Measurements from ENCODE around the gene DCUN1D3. TPM values are rescaled to one million over a fixed set of nuclear protein-coding genes. Genes with fewer than 3 reads are reported as not detected.

The DCUN1D3 gene
- total and polyA plus RNA-seq, 2 experiments from 2014 or later, result 8.5 to 13.7 TPM

DNA sequence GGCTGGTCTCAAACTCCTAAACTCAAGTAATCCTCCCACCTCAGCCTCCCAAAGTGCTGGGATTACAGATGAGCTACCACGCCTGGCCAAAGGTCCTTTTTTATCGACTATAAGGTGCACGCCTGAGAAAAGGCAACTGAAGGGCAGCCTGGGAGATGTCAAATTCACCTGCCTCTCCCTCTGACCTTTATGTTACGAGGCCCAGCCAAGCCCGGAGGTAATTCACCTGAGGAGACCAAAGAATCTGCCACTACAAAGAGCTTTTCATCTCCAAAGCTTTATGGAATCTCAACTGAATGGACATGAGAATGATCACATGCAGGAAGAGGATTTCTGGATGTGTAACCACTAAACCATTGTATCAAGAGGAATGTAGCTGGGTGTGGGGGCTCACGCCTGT, 37.6 kb upstream of the DCUN1D3 start:
- Mint-ChIP-seq H3K4me1 (no peaks in the 10 kb centered on the region), H3K36me3 (ENCODE audit: low read depth) (no peaks in the 10 kb centered on the region), H3K4me3 (no peak overlapping the region), H3K27ac (no peak overlapping the region), H3K9me3 (no peaks in the 10 kb centered on the region), H3K27me3 (ENCODE audit: insufficient read depth, low read depth, poor library complexity) (peaks cover 2% of the 10 kb centered on the region)
- no peaks in the 10 kb centered on the region for H3K4me1 ChIP-seq (ENCODE audit: insufficient read depth)
- H3K9me2 ChIP-seq (ENCODE audit: insufficient read depth), result no peaks in the 10 kb centered on the region; the same call in 1 of the 2 replicates
- H3F3A ChIP-seq (replicated peaks; ENCODE audit: low read depth), result no peaks in the 10 kb centered on the region
- H3K79me2 ChIP-seq (replicated peaks; ENCODE audit: insufficient read depth), result no peaks in the 10 kb centered on the region
- H3K27me3 ChIP-seq (ENCODE audit: insufficient read depth), result no peaks in the 10 kb centered on the region
- no peak overlapping the region for H2AFZ ChIP-seq
- H3K36me3 ChIP-seq (ENCODE audit: insufficient read depth), result no peaks in the 10 kb centered on the region
- ATAC-seq (no peak), DNase-seq (ENCODE audit: low spot score) (no peak)
- TF ChIP-seq JUNB (IDR thresholded peaks at IDR 0.05; ENCODE audit: unreplicated experiment), result no peak
- TF ChIP-seq, protein P1, sequence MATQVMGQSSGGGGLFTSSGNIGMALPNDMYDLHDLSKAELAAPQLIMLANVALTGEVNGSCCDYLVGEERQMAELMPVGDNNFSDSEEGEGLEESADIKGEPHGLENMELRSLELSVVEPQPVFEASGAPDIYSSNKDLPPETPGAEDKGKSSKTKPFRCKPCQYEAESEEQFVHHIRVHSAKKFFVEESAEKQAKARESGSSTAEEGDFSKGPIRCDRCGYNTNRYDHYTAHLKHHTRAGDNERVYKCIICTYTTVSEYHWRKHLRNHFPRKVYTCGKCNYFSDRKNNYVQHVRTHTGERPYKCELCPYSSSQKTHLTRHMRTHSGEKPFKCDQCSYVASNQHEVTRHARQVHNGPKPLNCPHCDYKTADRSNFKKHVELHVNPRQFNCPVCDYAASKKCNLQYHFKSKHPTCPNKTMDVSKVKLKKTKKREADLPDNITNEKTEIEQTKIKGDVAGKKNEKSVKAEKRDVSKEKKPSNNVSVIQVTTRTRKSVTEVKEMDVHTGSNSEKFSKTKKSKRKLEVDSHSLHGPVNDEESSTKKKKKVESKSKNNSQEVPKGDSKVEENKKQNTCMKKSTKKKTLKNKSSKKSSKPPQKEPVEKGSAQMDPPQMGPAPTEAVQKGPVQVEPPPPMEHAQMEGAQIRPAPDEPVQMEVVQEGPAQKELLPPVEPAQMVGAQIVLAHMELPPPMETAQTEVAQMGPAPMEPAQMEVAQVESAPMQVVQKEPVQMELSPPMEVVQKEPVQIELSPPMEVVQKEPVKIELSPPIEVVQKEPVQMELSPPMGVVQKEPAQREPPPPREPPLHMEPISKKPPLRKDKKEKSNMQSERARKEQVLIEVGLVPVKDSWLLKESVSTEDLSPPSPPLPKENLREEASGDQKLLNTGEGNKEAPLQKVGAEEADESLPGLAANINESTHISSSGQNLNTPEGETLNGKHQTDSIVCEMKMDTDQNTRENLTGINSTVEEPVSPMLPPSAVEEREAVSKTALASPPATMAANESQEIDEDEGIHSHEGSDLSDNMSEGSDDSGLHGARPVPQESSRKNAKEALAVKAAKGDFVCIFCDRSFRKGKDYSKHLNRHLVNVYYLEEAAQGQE (IDR thresholded peaks at IDR 0.05; ENCODE audit: unreplicated experiment), result no peak
- TF ChIP-seq CTCF (conservative IDR thresholded peaks at IDR 0.05; ENCODE audit: low read depth in 2 of 2), result no peak
- no peak for TF ChIP-seq CREB1 (CRISPR knock-in tag; IDR thresholded peaks at IDR 0.05; ENCODE audit: low read depth)
- TF ChIP-seq ETS1 (IDR thresholded peaks at IDR 0.05), result no peak
- TF ChIP-seq NANOG (IDR thresholded peaks at IDR 0.05; ENCODE audit: borderline replicate concordance), result no peak
- TF ChIP-seq EZH2phosphoT487 (IDR thresholded peaks at IDR 0.05; ENCODE audit: unreplicated experiment), result no peak
- no peak for TF ChIP-seq ZNF114 (CRISPR knock-in tag; IDR thresholded peaks at IDR 0.05)
- no peak for TF ChIP-seq STAT1 (IDR thresholded peaks at IDR 0.05; ENCODE audit: unreplicated experiment)
- no peak for TF ChIP-seq ZNF462 (CRISPR knock-in tag; IDR thresholded peaks at IDR 0.05)
- TF ChIP-seq ZNF331 (CRISPR knock-in tag; IDR thresholded peaks at IDR 0.05; ENCODE audit: low read depth), result no peak
- no peak for TF ChIP-seq EZH2 (IDR thresholded peaks at IDR 0.05; ENCODE audit: low read depth, unreplicated experiment)
- no peak for TF ChIP-seq POLR2AphosphoS5 (IDR thresholded peaks at IDR 0.05; ENCODE audit: low read depth)
- no peak overlapping the region for H3K4me2 ChIP-seq
- no peak overlapping the region for H3K4me3 ChIP-seq
- no peaks in the 10 kb centered on the region for H4K20me1 ChIP-seq (replicated peaks; ENCODE audit: insufficient read depth)
- no peak overlapping the region for H3K27ac ChIP-seq (ENCODE audit: low read depth)
